SK-N-SH (cell line): ENCODE data around the gene ADGRF5. TPM values are rescaled to one million over a fixed set of nuclear protein-coding genes. Genes with fewer than 3 reads are reported as not detected.

ENCODE experiments used
- CTCF ChIA-PET: fragments of 300-600, 350-600 bp; formaldehyde crosslinking; extraction: SDS; loops from one replicate; lab custom pipeline; 2021; lab: Yijun Ruan, JAX
- POLR2A ChIA-PET: fragments of 350-600 bp; sonication (Branson Sonifier 250); formaldehyde crosslinking; extraction: SDS; loops from one replicate; lab custom pipeline; 2020; ENCODE audit warnings: antibody characterized with exemption, inconsistent platforms; lab: Yijun Ruan, JAX
- DNase-seq: peaks from one replicate; pipeline ENCODE4 v3.0.0; 2012
- H2AFZ ChIP-seq: fragments of 200-600 bp; sonication (generic); 2 replicates; pipeline ENCODE4 v1.8.1; 2016; ENCODE audit warnings: antibody characterized with exemption, mild to moderate bottlenecking, low read depth
- H3F3A ChIP-seq: fragments of 200-600 bp; sonication (generic); replicated peaks from 2 replicates; pipeline ENCODE3; 2016; ENCODE audit warnings: antibody characterized with exemption, mild to moderate bottlenecking; ENCODE audit not compliant: insufficient read depth
- H3K27ac ChIP-seq, 2 experiments: fragments of 200-500 bp in 1 of 2; fragments of 200-600 bp in 1 of 2; sonication (Bioruptor generic) in 1 of 2; sonication (generic), shearing (Covaris generic) in 1 of 2; 2 replicates each; pipeline versions ENCODE4 v1.5.1 to v1.6.1; 2014 to 2016; ENCODE audit warnings: low read depth in 2 of 2, inconsistent platforms in 1 of 2, low read length in 1 of 2, mild to moderate bottlenecking in 1 of 2, mixed read lengths in 1 of 2
- H3K27me3 ChIP-seq: fragments of 200-600 bp; sonication (generic), shearing (Covaris generic); 2 replicates; pipeline ENCODE4 v1.6.1; 2016; ENCODE audit warnings: mixed run types; ENCODE audit not compliant: insufficient read depth
- H3K36me3 ChIP-seq, 2 experiments: fragments of 200-500 bp in 1 of 2; fragments of 200-600 bp in 1 of 2; sonication (Bioruptor generic) in 1 of 2; sonication (generic) in 1 of 2; replicated peaks in 1 of 2; 2 replicates each; pipeline versions ENCODE3 to v1.5.1; 2014 to 2016; ENCODE audit warnings: low read length in 1 of 2, mild to moderate bottlenecking in 1 of 2; ENCODE audit not compliant: insufficient read depth in 2 of 2, control insufficient read depth in 1 of 2
- H3K4me1 ChIP-seq, 2 experiments: fragments of 200-500 bp in 1 of 2; fragments of 200-600 bp in 1 of 2; sonication (Bioruptor generic) in 1 of 2; sonication (generic), shearing (Covaris generic) in 1 of 2; 2 replicates each; pipeline versions ENCODE4 v1.5.1 to v1.6.1; 2014 to 2016; ENCODE audit warnings: low read depth in 1 of 2, low read length in 1 of 2, mixed run types in 1 of 2; ENCODE audit not compliant: insufficient read depth in 2 of 2, control insufficient read depth in 1 of 2
- H3K4me2 ChIP-seq: fragments of 200-600 bp; sonication (generic), shearing (Covaris generic); 2 replicates; pipeline ENCODE4 v1.6.1; 2017; ENCODE audit warnings: mixed run types
- H3K4me3 ChIP-seq, 2 experiments: fragments of 200-500 bp in 1 of 2; fragments of 200-600 bp in 1 of 2; sonication (Bioruptor generic) in 1 of 2; sonication (generic), shearing (Covaris generic) in 1 of 2; 2 replicates each; pipeline versions ENCODE4 v1.5.1 to v1.8.1; 2014 to 2016; ENCODE audit warnings: low read depth in 2 of 2, inconsistent platforms in 1 of 2, low read length in 1 of 2, mild to moderate bottlenecking in 1 of 2, mixed read lengths in 1 of 2, moderate library complexity in 1 of 2
- H3K79me2 ChIP-seq: fragments of 200-600 bp; sonication (generic); 2 replicates; pipeline ENCODE4 v1.8.1; 2017; ENCODE audit warnings: mild to moderate bottlenecking; ENCODE audit not compliant: insufficient read depth
- H3K9ac ChIP-seq: fragments of 200-600 bp; sonication (generic); 2 replicates; pipeline ENCODE4 v1.6.1; 2017; ENCODE audit warnings: mixed run types
- H3K9me2 ChIP-seq: fragments of 200-600 bp; sonication (generic); 2 replicates; pipeline ENCODE4 v1.6.1; 2017; ENCODE audit warnings: mixed run types
- H3K9me3 ChIP-seq: fragments of 200-600 bp; sonication (generic); 2 replicates; pipeline ENCODE4 v1.6.1; 2017; ENCODE audit warnings: mixed run types, mild to moderate bottlenecking, moderate library complexity
- H4K20me1 ChIP-seq: fragments of 200-600 bp; sonication (generic); 2 replicates; pipeline ENCODE4 v1.6.1; 2017; ENCODE audit warnings: mild to moderate bottlenecking, mixed run types; ENCODE audit not compliant: insufficient read depth
- EP300 ChIP-seq, 2 experiments: IDR thresholded peaks; 2 replicates each; pipeline versions ENCODE4 v1.4.0 to v1.6.1; 2012; ENCODE audit warnings: borderline replicate concordance in 1 of 2, low read depth in 1 of 2, low read length in 1 of 2
- EZH2phosphoT487 ChIP-seq: fragments of 200-600 bp; sonication (generic); IDR thresholded peaks from 2 replicates; pipeline ENCODE4 v1.6.1; 2017; ENCODE audit warnings: low read depth, mixed run types, mild to moderate bottlenecking, antibody characterized with exemption, moderate library complexity, borderline replicate concordance
- FOSL2 ChIP-seq: IDR thresholded peaks from 2 replicates; pipeline ENCODE4 v1.4.0; 2012; ENCODE audit warnings: low read depth, mild to moderate bottlenecking, moderate library complexity, borderline replicate concordance
- FOXM1 ChIP-seq: IDR thresholded peaks from 2 replicates; pipeline ENCODE4 v1.4.0; 2012; ENCODE audit warnings: low read depth, mild to moderate bottlenecking
- GABPA ChIP-seq: IDR thresholded peaks from 2 replicates; pipeline ENCODE4 v1.4.0; 2012; ENCODE audit warnings: low read depth, mild to moderate bottlenecking
- GATA2 ChIP-seq: sonication (generic); formaldehyde crosslinking; IDR thresholded peaks from 2 replicates; pipeline ENCODE4 v1.5.0; 2020; ENCODE audit warnings: mild to moderate bottlenecking, missing genetic modification reagents
- JUND ChIP-seq: IDR thresholded peaks from 2 replicates; pipeline ENCODE4 v1.4.0; 2012
- NFIC ChIP-seq: IDR thresholded peaks from 2 replicates; pipeline ENCODE4 v1.4.0; 2012; ENCODE audit warnings: borderline replicate concordance
- RAD21 ChIP-seq: IDR thresholded peaks from 2 replicates; pipeline ENCODE4 v1.6.1; 2012; ENCODE audit warnings: mild to moderate bottlenecking, low read length
- RCOR1 ChIP-seq: fragments of 150-350 bp; IDR thresholded peaks from 2 replicates; pipeline ENCODE4 v1.6.1; 2017; ENCODE audit warnings: antibody characterized with exemption, low read length
- RXRA ChIP-seq: IDR thresholded peaks from 2 replicates; pipeline ENCODE4 v1.4.0; 2012; ENCODE audit warnings: low read depth, mild to moderate bottlenecking, borderline replicate concordance
- TAF1 ChIP-seq: IDR thresholded peaks from 2 replicates; pipeline ENCODE4 v1.6.1; 2012; ENCODE audit warnings: low read depth, mild to moderate bottlenecking, low read length, moderate library complexity, borderline replicate concordance
- WGBS: methylation state at CpG from one replicate; pipeline ENCODE4 v1.1.6; 2017; ENCODE audit warnings: low lambda C conversion rate; 5-methylcytosine and 5-hydroxymethylcytosine counted together
- polyA plus RNA-seq, 3 experiments: library from polyadenylated mRNA; depleted of rRNA; stranded (reverse); fragments of >200 nt; gene quantifications; 2 replicates each; pipeline ENCODE4 v1.2.3, GENCODE V29; 2012
- TF ChIP-seq, protein P1 (sequence below): IDR thresholded peaks from 2 replicates; pipeline ENCODE4 v1.4.0; 2012; ENCODE audit warnings: low read depth
- TF ChIP-seq, protein P2 (sequence below): fragments of 150-350 bp; IDR thresholded peaks from 2 replicates; pipeline ENCODE4 v1.6.1; 2016; ENCODE audit warnings: mild to moderate bottlenecking, low read depth, low read length
- TF ChIP-seq, protein P3 (sequence below): IDR thresholded peaks from 2 replicates; pipeline ENCODE4; 2012

The ADGRF5 gene
- polyA plus RNA-seq, 1 of the 3 experiments (the other 2 are of a cell fraction), result 0.02 TPM

DNA sequence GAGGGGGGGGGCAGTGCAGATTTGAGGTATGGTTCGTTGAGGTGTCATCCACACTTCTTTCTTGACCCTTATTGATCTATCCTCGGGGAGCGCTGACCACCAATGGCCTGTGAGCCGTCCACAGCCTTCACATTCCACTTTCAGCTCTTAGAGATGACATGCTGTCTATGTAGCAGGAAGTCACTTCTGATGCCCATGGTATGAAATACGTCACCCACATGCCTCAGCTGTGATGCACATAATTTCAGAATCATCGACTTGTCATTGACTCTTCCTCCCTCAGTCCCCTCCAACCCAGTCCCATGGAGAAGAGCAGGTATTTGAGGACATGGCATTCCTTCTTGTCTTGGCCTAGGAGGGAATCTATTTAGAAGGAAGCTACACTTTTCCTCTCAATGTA is 4.7 kb upstream of the ADGRF5 start:
- TF ChIP-seq RAD21, result no peak
- TF ChIP-seq, protein P1, sequence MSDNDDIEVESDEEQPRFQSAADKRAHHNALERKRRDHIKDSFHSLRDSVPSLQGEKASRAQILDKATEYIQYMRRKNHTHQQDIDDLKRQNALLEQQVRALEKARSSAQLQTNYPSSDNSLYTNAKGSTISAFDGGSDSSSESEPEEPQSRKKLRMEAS, result no peak
- TF ChIP-seq JUND, result no peak
- TF ChIP-seq, protein P2, sequence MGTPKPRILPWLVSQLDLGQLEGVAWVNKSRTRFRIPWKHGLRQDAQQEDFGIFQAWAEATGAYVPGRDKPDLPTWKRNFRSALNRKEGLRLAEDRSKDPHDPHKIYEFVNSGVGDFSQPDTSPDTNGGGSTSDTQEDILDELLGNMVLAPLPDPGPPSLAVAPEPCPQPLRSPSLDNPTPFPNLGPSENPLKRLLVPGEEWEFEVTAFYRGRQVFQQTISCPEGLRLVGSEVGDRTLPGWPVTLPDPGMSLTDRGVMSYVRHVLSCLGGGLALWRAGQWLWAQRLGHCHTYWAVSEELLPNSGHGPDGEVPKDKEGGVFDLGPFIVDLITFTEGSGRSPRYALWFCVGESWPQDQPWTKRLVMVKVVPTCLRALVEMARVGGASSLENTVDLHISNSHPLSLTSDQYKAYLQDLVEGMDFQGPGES, result no peak
- TF ChIP-seq RXRA, result no peak
- no peak for TF ChIP-seq TAF1
- H4K20me1 ChIP-seq, result no peaks in the 10 kb centered on the region
- no peaks in the 10 kb centered on the region; the same call in 1 of the 2 replicates for H3K27me3 ChIP-seq
- H3K9ac ChIP-seq, result no peak overlapping the region
- CTCF ChIA-PET, result interaction anchor here (1.4 kb wide), 1 partner anchor 71 kb away, joined by 4 read pairs; no protein-coding TSS in a partner anchor
- peak overlapping the region in 1 of 2 experiments; percentile 28; a peak in 1 of 4 replicates for H3K27ac ChIP-seq
- no peaks in the 10 kb centered on the region for H3K9me2 ChIP-seq
- POLR2A ChIA-PET, result no interaction called here
- no peaks in the 10 kb centered on the region for H3K36me3 ChIP-seq
- no peak overlapping the region for H3K4me3 ChIP-seq
- H2AFZ ChIP-seq, result 0 out of 2 replicates have a peak overlapping the region, but pooled peaks have one; percentile 32
- H3K79me2 ChIP-seq, result no peaks in the 10 kb centered on the region
- WGBS, result 1% methylated on average over 6 of the region's 6 CpGs
- H3F3A ChIP-seq, result peaks cover 8% of the 10 kb centered on the region
- no peaks in the 10 kb centered on the region for H3K9me3 ChIP-seq
- H3K4me1 ChIP-seq, result peaks cover 0 to 6% of the 10 kb centered on the region in 2 experiments; a peak in 1 of 4 replicates
- DNase-seq, result no peak
- H3K4me2 ChIP-seq, result peak overlapping the region; percentile 3; the same call in 1 of the 2 replicates

DNA sequence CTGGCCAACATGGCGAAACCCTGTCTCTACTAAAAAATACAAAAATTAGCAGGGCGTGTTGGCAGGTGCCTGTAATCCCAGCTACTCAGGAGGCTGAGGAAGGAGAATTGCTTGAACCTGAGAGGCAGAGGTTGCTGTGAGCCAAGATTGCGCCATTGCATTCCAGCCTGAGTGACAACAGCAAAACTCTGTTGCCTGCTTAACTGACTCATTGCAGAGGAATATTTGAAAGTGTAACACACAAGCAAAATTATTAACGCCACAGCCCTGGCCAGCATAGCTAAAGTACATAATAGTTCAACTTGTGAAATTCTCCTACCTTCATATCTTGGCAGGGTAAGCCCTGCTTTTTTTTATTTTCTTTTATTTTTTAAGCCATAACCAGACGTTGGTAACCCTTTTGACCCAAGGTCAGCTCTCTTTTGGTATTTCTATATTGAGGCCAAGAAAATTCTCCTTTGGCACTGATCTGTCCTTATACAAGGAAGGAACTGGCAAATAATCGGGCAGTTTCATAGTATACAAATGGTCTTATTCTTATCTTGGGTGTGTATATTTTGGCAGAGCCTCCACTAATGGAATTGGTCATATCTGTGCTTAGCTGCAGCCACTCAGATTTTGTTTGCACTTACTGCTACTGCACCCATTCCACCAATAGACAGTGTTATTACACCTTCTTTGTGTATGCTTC is 4.0 kb upstream of the ADGRF5 start:
- H3K27ac ChIP-seq, result peak overlapping the region in 1 of 2 experiments; percentile 28; a peak in 1 of 4 replicates
- H3K4me1 ChIP-seq, result peaks cover 0 to 6% of the 10 kb centered on the region in 2 experiments; a peak in 1 of 4 replicates
- no peaks in the 10 kb centered on the region for H3K9me3 ChIP-seq
- WGBS, result 2% methylated on average over 6 of the region's 6 CpGs
- H3K9ac ChIP-seq, result no peak overlapping the region
- H3K4me3 ChIP-seq, result no peak overlapping the region
- no peak for TF ChIP-seq NFIC
- TF ChIP-seq RXRA, result no peak
- TF ChIP-seq GABPA, result no peak
- no peak for TF ChIP-seq TAF1
- TF ChIP-seq GATA2 (CRISPR knock-in tag), result no peak
- no peak for TF ChIP-seq FOSL2
- TF ChIP-seq FOXM1, result no peak
- no peak for TF ChIP-seq EP300 (IDR thresholded peaks at IDR 0.05; ENCODE audit: borderline replicate concordance in 1 of 2, low read depth in 1 of 2, low read length in 1 of 2)
- TF ChIP-seq, protein P3, sequence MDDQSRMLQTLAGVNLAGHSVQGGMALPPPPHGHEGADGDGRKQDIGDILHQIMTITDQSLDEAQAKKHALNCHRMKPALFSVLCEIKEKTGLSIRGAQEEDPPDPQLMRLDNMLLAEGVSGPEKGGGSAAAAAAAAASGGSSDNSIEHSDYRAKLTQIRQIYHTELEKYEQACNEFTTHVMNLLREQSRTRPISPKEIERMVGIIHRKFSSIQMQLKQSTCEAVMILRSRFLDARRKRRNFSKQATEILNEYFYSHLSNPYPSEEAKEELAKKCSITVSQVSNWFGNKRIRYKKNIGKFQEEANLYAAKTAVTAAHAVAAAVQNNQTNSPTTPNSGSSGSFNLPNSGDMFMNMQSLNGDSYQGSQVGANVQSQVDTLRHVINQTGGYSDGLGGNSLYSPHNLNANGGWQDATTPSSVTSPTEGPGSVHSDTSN, result no peak
- no peak for TF ChIP-seq EZH2phosphoT487
- TF ChIP-seq RCOR1, result no peak
- TF ChIP-seq, protein P1, result no peak
- POLR2A ChIA-PET, result no interaction called here
- peaks cover 8% of the 10 kb centered on the region for H3F3A ChIP-seq
- no peaks in the 10 kb centered on the region for H3K9me2 ChIP-seq
- H3K4me2 ChIP-seq, result peak overlapping the region; percentile 3; the same call in 1 of the 2 replicates
- no peaks in the 10 kb centered on the region for H3K36me3 ChIP-seq
- DNase-seq, result no peak
- H4K20me1 ChIP-seq, result no peaks in the 10 kb centered on the region
- CTCF ChIA-PET, result no interaction called here
- no peak overlapping the region for H2AFZ ChIP-seq
- no peaks in the 10 kb centered on the region for H3K27me3 ChIP-seq
- no peaks in the 10 kb centered on the region for H3K79me2 ChIP-seq
